Gastroesophageal sphincter (tissue), 4 donors: ENCODE results near the gene ALKBH8. TPM values are rescaled to one million over a fixed set of nuclear protein-coding genes. Genes with fewer than 3 reads are reported as not detected.

ENCODE experiments used
- ATAC-seq: fragments of 150-250 bp; one replicate; pipeline ENCODE4 v1.9.1; 2016; ENCODE audit warnings: mild to moderate bottlenecking, moderate library complexity
- H3K27ac ChIP-seq, 4 donors: fragments of 200-600 bp; sonication (generic) in 3 of 4; 1 replicate in 3 of 4; 2 replicates in 1 of 4; pipeline ENCODE4 v1.5.1; 2016 to 2019
- H3K27me3 ChIP-seq: fragments of 200-600 bp; sonication (generic); one replicate; pipeline ENCODE4 v1.5.1; 2019
- H3K36me3 ChIP-seq, 2 donors: fragments of 200-600 bp; sonication (generic); one replicate each; pipeline ENCODE4 v1.5.1; 2019; ENCODE audit warnings: control low read depth in 1 of 2
- H3K4me1 ChIP-seq, 3 donors: fragments of 200-600 bp; sonication (generic); 1 replicate in 2 of 3; 2 replicates in 1 of 3; pipeline ENCODE4 v1.5.1; 2016 to 2019; ENCODE audit warnings: control low read depth in 2 of 3
- H3K4me3 ChIP-seq, 2 donors: fragments of 200-600 bp; sonication (generic); one replicate each; pipeline ENCODE4 v1.5.1; 2019; ENCODE audit warnings: mild to moderate bottlenecking in 1 of 2, moderate library complexity in 1 of 2
- H3K9me3 ChIP-seq, 3 donors: fragments of 200-600 bp; sonication (generic); one replicate each; pipeline ENCODE4 v1.5.1; 2017 to 2019; ENCODE audit warnings: control low read depth in 2 of 3
- CTCF ChIP-seq, 4 experiments: fragments of 200-600 bp in 2 of 4; fragments of 450-650 bp in 2 of 4; sonication (generic) in 1 of 4; IDR thresholded peaks; one replicate each; pipeline ENCODE4 v1.5.1; 2017 to 2019; ENCODE audit warnings: antibody characterized with exemption in 4 of 4, mild to moderate bottlenecking in 2 of 4, moderate library complexity in 2 of 4
- EP300 ChIP-seq: sonication (generic); formaldehyde crosslinking; IDR thresholded peaks from one replicate; pipeline ENCODE4 v1.6.1; 2017; ENCODE audit warnings: antibody characterized with exemption, mild to moderate bottlenecking
- POLR2A ChIP-seq, 2 donors: fragments of 450-650 bp; IDR thresholded peaks; one replicate each; pipeline ENCODE4 v1.6.1; 2017; ENCODE audit warnings: antibody characterized with exemption in 2 of 2, mild to moderate bottlenecking in 2 of 2, moderate library complexity in 1 of 2
- POLR2AphosphoS5 ChIP-seq: sonication (generic); formaldehyde crosslinking; IDR thresholded peaks from one replicate; pipeline ENCODE4 v1.6.1; 2017; ENCODE audit warnings: antibody characterized with exemption
- WGBS, 2 donors: methylation state at CpG; one replicate each; pipeline ENCODE4 v1.1.5; 2018; ENCODE audit warnings: low coverage in 1 of 2; 5-methylcytosine and 5-hydroxymethylcytosine counted together
- total RNA-seq, 4 donors: library from RNA; depleted of rRNA; stranded (reverse); fragments of >200 nt; gene quantifications; one replicate each; pipeline ENCODE4 v1.1.0, GENCODE V29; 2016

Gene ALKBH8
- total RNA-seq, 4 donors from 2014 or later = 4.9 to 11.4 (median 8.3) TPM

- H3K27ac ChIP-seq = no peak overlapping the region
- H3K36me3 ChIP-seq = no peaks in the 10 kb centered on the region
- no peaks in the 10 kb centered on the region for H3K4me1 ChIP-seq
- H3K9me3 ChIP-seq = no peaks in the 10 kb centered on the region
- no peak for TF ChIP-seq CTCF (IDR thresholded peaks at IDR 0.05)
- TF ChIP-seq POLR2A (IDR thresholded peaks at IDR 0.05) = no peak
- no peak for TF ChIP-seq POLR2AphosphoS5
- TF ChIP-seq EP300 = no peak
- no peak overlapping the region for H3K4me3 ChIP-seq
- ATAC-seq = no peak
- peaks cover 22% of the 10 kb centered on the region for H3K27me3 ChIP-seq
Observed at GRCh38 chr11:107478922-107479321, 86.6 kb downstream of the ALKBH8 start.

- TF ChIP-seq EP300 (no peak), POLR2AphosphoS5 (no peak), CTCF (IDR thresholded peaks at IDR 0.05) (no peak), POLR2A (IDR thresholded peaks at IDR 0.05) (no peak)
- Histone ChIP-seq H3K27ac (no peak overlapping the region), H3K4me1 (no peaks in the 10 kb centered on the region), H3K36me3 (no peaks in the 10 kb centered on the region), H3K27me3 (peaks cover 22% of the 10 kb centered on the region), H3K4me3 (no peak overlapping the region), H3K9me3 (no peaks in the 10 kb centered on the region)
- no peak for ATAC-seq
- 86 to 93% methylated on average over 3 of the region's 3 CpGs for WGBS, 2 donors
Observed at GRCh38 chr11:107477820-107478219, 87.7 kb downstream of the ALKBH8 start.

- 17 to 37% methylated on average over 1 to 2 of the region's 3 CpGs for WGBS, 2 donors
- Histone ChIP-seq H3K4me3 (no peak overlapping the region), H3K27me3 (peaks cover 18% of the 10 kb centered on the region), H3K27ac (no peak overlapping the region), H3K4me1 (no peaks in the 10 kb centered on the region), H3K9me3 (no peaks in the 10 kb centered on the region), H3K36me3 (no peaks in the 10 kb centered on the region)
- TF ChIP-seq POLR2A (IDR thresholded peaks at IDR 0.05) (no peak), POLR2AphosphoS5 (no peak), EP300 (no peak), CTCF (IDR thresholded peaks at IDR 0.05) (no peak)
- no peak for ATAC-seq
Observed at GRCh38 chr11:107473792-107474191, 91.7 kb downstream of the ALKBH8 start.

- no peak overlapping the region for H3K27ac ChIP-seq
- ATAC-seq = no peak
- no peaks in the 10 kb centered on the region for H3K9me3 ChIP-seq
- H3K36me3 ChIP-seq = no peaks in the 10 kb centered on the region
- TF ChIP-seq POLR2A (IDR thresholded peaks at IDR 0.05) (no peak), POLR2AphosphoS5 (no peak), EP300 (no peak), CTCF (IDR thresholded peaks at IDR 0.05) (no peak)
- H3K27me3 ChIP-seq = peaks cover 18% of the 10 kb centered on the region
- H3K4me1 ChIP-seq = no peaks in the 10 kb centered on the region
- WGBS, 2 donors = 50 to 63% methylated on average over 1 of the region's 1 CpG
- no peak overlapping the region for H3K4me3 ChIP-seq
Observed at GRCh38 chr11:107472966-107473365, 92.6 kb downstream of the ALKBH8 start.

- Histone ChIP-seq H3K4me1 (no peaks in the 10 kb centered on the region), H3K36me3 (no peaks in the 10 kb centered on the region), H3K27ac (no peak overlapping the region), H3K4me3 (no peak overlapping the region), H3K9me3 (no peaks in the 10 kb centered on the region), H3K27me3 (peaks cover 18% of the 10 kb centered on the region)
- ATAC-seq = no peak
- WGBS, 2 donors = 33 to 68% methylated on average over 1 to 3 of the region's 3 CpGs
- no peak for TF ChIP-seq CTCF (IDR thresholded peaks at IDR 0.05)
- no peak for TF ChIP-seq EP300
- no peak for TF ChIP-seq POLR2AphosphoS5
- no peak for TF ChIP-seq POLR2A (IDR thresholded peaks at IDR 0.05)
Observed at GRCh38 chr11:107468596-107468995, 96.9 kb downstream of the ALKBH8 start.
